ENCODE data around the gene MLPH. TPM values are rescaled to one million over a fixed set of nuclear protein-coding genes. Genes with fewer than 3 reads are reported as not detected.
A peak's percentile ranks its signal among the peaks of the same experiment; 100 is the strongest.

The MLPH gene
- total RNA-seq, 2 experiments from 2014 or later = not detected

- H3K27ac Mint-ChIP-seq = no peak overlapping the region
- H3K27me3 Mint-ChIP-seq (ENCODE audit: low read depth) = peaks cover 6% of the 10 kb centered on the region
- intact Hi-C loops (cut with micrococcal nuclease) = no loop called here
- CTCF ChIA-PET = no interaction called here
- H3K4me3 Mint-ChIP-seq = no peak overlapping the region
- DNase-seq = no peak
- H3K36me3 Mint-ChIP-seq (ENCODE audit: low read depth) = no peaks in the 10 kb centered on the region
- peaks cover 17% of the 10 kb centered on the region for H3K9me3 Mint-ChIP-seq
- H3K4me1 Mint-ChIP-seq (ENCODE audit: low read depth) = no peaks in the 10 kb centered on the region
Observed at GRCh38 chr2:237495521-237496117, 8.6 kb downstream of the MLPH start.

- no peaks in the 10 kb centered on the region for H3K36me3 Mint-ChIP-seq (ENCODE audit: low read depth)
- H3K9me3 Mint-ChIP-seq = peaks cover 11% of the 10 kb centered on the region
- H3K27ac Mint-ChIP-seq = no peak overlapping the region
- CTCF ChIA-PET = no interaction called here
- H3K27me3 Mint-ChIP-seq (ENCODE audit: low read depth) = peaks cover 12% of the 10 kb centered on the region
- H3K4me1 Mint-ChIP-seq (ENCODE audit: low read depth) = no peaks in the 10 kb centered on the region
- no peak for DNase-seq
- H3K4me3 Mint-ChIP-seq = no peak overlapping the region
- intact Hi-C loops (cut with micrococcal nuclease) = no loop called here
Observed at GRCh38 chr2:237496428-237496827, 9.4 kb downstream of the MLPH start.

GRCh38 chr2:237497009-237497837 lies 10.2 kb downstream of the MLPH start:
- intact Hi-C loops (cut with micrococcal nuclease) = no loop called here
- no peak for DNase-seq
- peaks cover 12% of the 10 kb centered on the region for H3K27me3 Mint-ChIP-seq (ENCODE audit: low read depth)

DNA sequence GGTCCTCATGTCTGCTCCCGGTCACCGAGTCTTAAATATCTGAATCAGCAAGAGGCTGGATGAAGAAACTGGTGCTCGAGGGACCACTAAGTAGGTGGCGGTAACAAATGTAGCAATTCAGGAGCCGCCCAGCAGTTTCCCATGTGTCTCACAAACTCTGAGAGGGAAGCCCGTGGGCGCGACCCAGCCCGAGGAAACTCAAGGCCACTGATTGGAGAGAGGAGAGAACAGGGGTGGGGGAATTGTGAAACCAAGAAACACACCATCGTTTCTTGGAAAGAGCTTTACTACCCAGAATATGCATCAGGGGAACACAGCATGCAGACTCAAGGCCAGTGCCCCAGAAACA lies 10.8 kb downstream of the MLPH start:
- CTCF ChIA-PET = interaction anchor here (1.4 kb wide), 1 partner anchor 14 kb away, joined by 4 read pairs; no protein-coding TSS in a partner anchor

More at GRCh38 chr2:237497009-237497837, 10.2 kb downstream of the MLPH start:
- CTCF ChIA-PET = interaction anchor here (1.4 kb wide), 1 partner anchor 15 kb away, joined by 4 read pairs; no protein-coding TSS in a partner anchor
- Mint-ChIP-seq H3K4me3 (no peak overlapping the region), H3K9me3 (peaks cover 3% of the 10 kb centered on the region), H3K27ac (no peak overlapping the region), H3K4me1 (ENCODE audit: low read depth) (no peaks in the 10 kb centered on the region), H3K36me3 (ENCODE audit: low read depth) (no peaks in the 10 kb centered on the region)

GRCh38 chr2:237498341-237498740 lies 11.3 kb downstream of the MLPH start:
- Mint-ChIP-seq H3K4me3 (no peak overlapping the region), H3K27ac (no peak overlapping the region), H3K9me3 (no peaks in the 10 kb centered on the region), H3K36me3 (ENCODE audit: low read depth) (no peaks in the 10 kb centered on the region), H3K27me3 (ENCODE audit: low read depth) (peaks cover 14% of the 10 kb centered on the region), H3K4me1 (ENCODE audit: low read depth) (no peaks in the 10 kb centered on the region)
- DNase-seq = no peak
- intact Hi-C loops (cut with micrococcal nuclease) = no loop called here
- CTCF ChIA-PET = interaction anchor here (1.4 kb wide), 1 partner anchor 14 kb away, joined by 4 read pairs; no protein-coding TSS in a partner anchor

More for the DNA sequence above, 10.8 kb downstream of the MLPH start:
- Mint-ChIP-seq H3K4me3 (no peak overlapping the region), H3K9me3 (no peaks in the 10 kb centered on the region), H3K27me3 (ENCODE audit: low read depth) (peaks cover 12% of the 10 kb centered on the region), H3K27ac (no peak overlapping the region), H3K4me1 (ENCODE audit: low read depth) (no peaks in the 10 kb centered on the region), H3K36me3 (ENCODE audit: low read depth) (no peaks in the 10 kb centered on the region)
- DNase-seq = no peak
- intact Hi-C loops (cut with micrococcal nuclease) = no loop called here

GRCh38 chr2:237500681-237501424 lies 13.8 kb downstream of the MLPH start:
- DNase-seq = no peak
- Mint-ChIP-seq H3K27ac (no peak overlapping the region), H3K4me1 (ENCODE audit: low read depth) (no peaks in the 10 kb centered on the region), H3K9me3 (no peaks in the 10 kb centered on the region), H3K27me3 (ENCODE audit: low read depth) (peaks cover 17% of the 10 kb centered on the region), H3K36me3 (ENCODE audit: low read depth) (no peaks in the 10 kb centered on the region), H3K4me3 (no peak overlapping the region)
- CTCF ChIA-PET = interaction anchor here (1.7 to 3.0 kb wide), 2 partner anchors 12 to 71 kb away, joined by 13 read pairs; no protein-coding TSS in a partner anchor
- intact Hi-C loops (cut with micrococcal nuclease) = no loop called here

DNA sequence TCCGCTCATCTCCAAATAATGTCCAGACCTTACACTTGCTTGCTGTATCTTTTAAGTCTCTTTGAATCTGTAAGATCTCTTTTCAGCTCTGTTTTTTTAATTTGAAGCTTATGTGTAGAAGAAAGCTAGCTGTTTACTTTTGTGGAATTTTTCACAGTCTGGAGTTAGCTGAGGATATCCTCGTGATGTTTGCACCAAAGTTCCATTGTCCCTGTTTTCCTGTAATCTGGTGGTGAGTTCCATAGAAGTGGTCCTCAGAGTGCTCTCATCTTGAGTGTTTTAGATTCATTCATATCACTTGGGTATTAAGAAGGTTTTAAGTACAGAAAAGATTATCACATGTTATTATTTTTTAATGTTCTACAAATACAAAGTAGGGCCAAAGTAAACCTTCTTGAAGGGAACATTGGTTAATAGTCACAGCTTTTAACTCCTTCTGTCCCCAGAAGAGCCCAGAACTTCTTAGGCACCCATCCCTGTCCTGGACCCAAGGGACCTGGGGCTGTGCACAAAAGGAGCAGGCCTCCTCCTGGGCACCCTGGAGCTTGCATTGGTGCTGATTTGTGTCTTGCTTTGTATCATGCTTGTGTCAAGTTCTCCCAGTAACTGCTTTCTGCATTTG lies 15.0 kb downstream of the MLPH start:
- CTCF ChIA-PET = interaction anchor here (1.7 to 3.0 kb wide), 2 partner anchors 11 to 70 kb away, joined by 13 read pairs; no protein-coding TSS in a partner anchor
- no peaks in the 10 kb centered on the region for H3K4me1 Mint-ChIP-seq (ENCODE audit: low read depth)
- peaks cover 15% of the 10 kb centered on the region for H3K27me3 Mint-ChIP-seq (ENCODE audit: low read depth)
- H3K27ac Mint-ChIP-seq = no peak overlapping the region
- no peak overlapping the region for H3K4me3 Mint-ChIP-seq
- no peaks in the 10 kb centered on the region for H3K36me3 Mint-ChIP-seq (ENCODE audit: low read depth)
- no peak for DNase-seq
- no peaks in the 10 kb centered on the region for H3K9me3 Mint-ChIP-seq
- intact Hi-C loops (cut with micrococcal nuclease) = no loop called here

DNA sequence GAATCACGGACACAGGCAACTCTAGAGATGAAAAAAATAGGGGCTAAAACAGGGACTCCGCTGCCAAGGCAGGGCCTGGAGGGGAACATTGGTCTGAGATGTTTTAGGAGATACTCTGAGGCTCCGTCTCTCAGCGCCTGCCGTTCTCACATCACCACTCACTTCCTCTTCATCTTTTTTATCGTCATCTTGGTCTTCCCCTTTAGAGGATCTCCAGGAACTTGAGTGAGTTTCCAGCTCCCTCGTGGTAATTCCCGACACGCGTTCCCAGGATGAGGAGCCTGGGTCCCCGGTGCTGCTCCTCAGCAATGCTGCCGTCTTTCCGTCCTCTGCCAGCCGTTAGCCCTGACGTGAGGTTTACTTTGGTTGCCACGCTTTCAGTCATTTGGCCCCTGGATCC lies 16.1 kb downstream of the MLPH start:
- intact Hi-C loops (cut with micrococcal nuclease) = no loop called here
- no peak for DNase-seq
- Mint-ChIP-seq H3K27me3 (ENCODE audit: low read depth) (peaks cover 15% of the 10 kb centered on the region), H3K27ac (no peak overlapping the region), H3K9me3 (no peaks in the 10 kb centered on the region), H3K36me3 (ENCODE audit: low read depth) (no peaks in the 10 kb centered on the region), H3K4me3 (no peak overlapping the region), H3K4me1 (ENCODE audit: low read depth) (peaks cover 6% of the 10 kb centered on the region)
- CTCF ChIA-PET = interaction anchor here (2.0 kb wide), 1 partner anchor 69 kb away, joined by 10 read pairs; no protein-coding TSS in a partner anchor

DNA sequence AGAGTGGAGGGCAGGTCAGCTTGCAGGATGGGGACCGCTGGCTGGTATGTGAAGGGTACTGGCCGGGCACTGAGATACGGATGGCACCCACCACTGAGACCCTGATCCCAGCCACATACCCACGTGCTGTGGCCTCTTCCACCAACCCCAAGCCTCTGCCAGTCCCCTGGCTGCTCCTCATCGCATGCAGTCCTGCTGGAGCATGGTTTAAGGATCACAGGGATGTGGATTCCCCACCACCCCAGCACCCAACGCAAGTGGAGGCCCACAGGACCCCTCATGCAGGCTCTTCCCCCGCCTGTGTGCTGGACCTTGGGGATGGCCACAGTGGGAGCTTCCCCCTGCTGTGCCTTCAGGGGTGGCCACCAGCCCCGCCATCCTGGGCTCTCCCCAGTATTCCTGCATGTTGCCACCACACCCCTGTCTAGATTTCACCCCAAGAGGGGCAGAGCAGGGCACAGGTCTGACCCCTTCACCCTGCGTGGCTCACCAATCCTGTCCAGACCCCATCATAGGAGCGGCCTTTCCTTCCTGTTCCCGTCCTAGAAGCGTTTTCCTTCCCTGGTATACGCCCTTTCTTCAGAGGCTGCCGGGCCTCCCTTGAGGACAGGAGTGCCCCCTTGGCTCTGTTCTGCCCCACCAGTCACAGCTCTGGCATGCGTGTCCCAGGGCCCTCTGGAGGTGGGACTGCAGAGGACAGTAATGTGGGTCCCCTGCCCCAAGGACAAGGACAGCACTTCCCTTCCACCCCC lies 18.3 kb downstream of the MLPH start:
- no peaks in the 10 kb centered on the region for H3K9me3 Mint-ChIP-seq
- peaks cover 15% of the 10 kb centered on the region for H3K27me3 Mint-ChIP-seq (ENCODE audit: low read depth)
- peaks cover 6% of the 10 kb centered on the region for H3K4me1 Mint-ChIP-seq (ENCODE audit: low read depth)
- peak overlapping the region; percentile 24 for H3K27ac Mint-ChIP-seq
- DNase-seq = no peak
- H3K4me3 Mint-ChIP-seq = no peak overlapping the region
- intact Hi-C loops (cut with micrococcal nuclease) = no loop called here
- H3K36me3 Mint-ChIP-seq (ENCODE audit: low read depth) = no peaks in the 10 kb centered on the region
- CTCF ChIA-PET = interaction anchor here (2.0 kb wide), 1 partner anchor 67 kb away, joined by 10 read pairs; no protein-coding TSS in a partner anchor

DNA sequence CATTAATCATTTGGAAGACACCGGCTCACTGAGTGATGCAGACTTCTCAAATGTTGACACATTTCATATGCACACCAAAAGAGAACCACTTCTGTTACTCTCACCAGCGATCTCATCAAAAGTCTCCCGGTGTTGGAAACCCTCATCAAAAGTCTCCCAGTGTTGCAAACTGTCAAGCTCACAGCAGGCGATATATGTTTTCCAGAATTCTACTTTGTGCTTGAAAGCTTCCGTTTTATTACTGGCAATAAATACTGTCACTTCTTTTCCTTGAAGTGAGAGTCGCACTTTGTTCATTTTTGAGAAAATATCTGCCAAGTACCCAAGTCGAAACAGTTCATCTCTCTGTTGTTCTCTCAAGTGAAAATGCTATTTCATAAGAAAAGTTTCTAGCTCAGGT lies 20.5 kb downstream of the MLPH start:
- no peak for DNase-seq
- no peaks in the 10 kb centered on the region for H3K36me3 Mint-ChIP-seq (ENCODE audit: low read depth)
- peaks cover 6% of the 10 kb centered on the region for H3K27me3 Mint-ChIP-seq (ENCODE audit: low read depth)
- H3K4me3 Mint-ChIP-seq = no peak overlapping the region
- CTCF ChIA-PET = interaction anchor here (0.7 to 10.4 kb wide), 4 partner anchors 66 to 193 kb away, joined by 3 to 300 read pairs (median 3); no protein-coding TSS in a partner anchor
- H3K9me3 Mint-ChIP-seq = no peaks in the 10 kb centered on the region
- peak overlapping the region; percentile 50 for H3K27ac Mint-ChIP-seq
- intact Hi-C loops (cut with micrococcal nuclease) = no loop called here
- H3K4me1 Mint-ChIP-seq (ENCODE audit: low read depth) = peaks cover 6% of the 10 kb centered on the region

DNA sequence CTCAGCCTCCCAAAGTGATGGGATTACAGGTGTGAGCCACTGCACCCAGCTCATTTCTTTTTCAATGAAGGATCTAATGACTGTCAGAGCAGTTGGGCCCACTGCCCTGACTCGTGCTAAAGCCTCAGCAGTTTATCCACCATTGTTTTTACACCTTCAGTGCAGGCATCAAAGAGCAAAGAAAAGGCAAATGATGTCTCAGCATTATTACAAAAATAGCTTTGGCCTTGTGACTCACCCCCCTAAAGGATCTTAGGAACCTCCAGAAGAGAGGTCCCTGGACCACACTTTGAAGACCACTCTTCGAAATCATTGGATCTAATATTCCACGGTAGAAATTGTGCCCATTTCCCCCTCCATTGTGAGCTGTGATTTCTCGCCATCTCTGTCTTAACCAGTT lies 21.3 kb downstream of the MLPH start:
- Mint-ChIP-seq H3K27me3 (ENCODE audit: low read depth) (peaks cover 4% of the 10 kb centered on the region), H3K4me1 (ENCODE audit: low read depth) (peaks cover 6% of the 10 kb centered on the region), H3K4me3 (no peak overlapping the region), H3K9me3 (no peaks in the 10 kb centered on the region), H3K27ac (no peak overlapping the region), H3K36me3 (ENCODE audit: low read depth) (no peaks in the 10 kb centered on the region)
- DNase-seq = no peak
- CTCF ChIA-PET = interaction anchor here (1.1 to 10.4 kb wide), 2 partner anchors 65 to 73 kb away, joined by 3 to 300 read pairs; no protein-coding TSS in a partner anchor
- intact Hi-C loops (cut with micrococcal nuclease) = no loop called here

Data from activated naive CD4-positive, alpha-beta T cell treated with anti-CD3 and anti-CD28 coated beads for 36 hours (primary cell).